ENCODE measurements around the gene METTL23.
A peak's percentile ranks its signal among the peaks of the same experiment; 100 is the strongest.

DNA sequence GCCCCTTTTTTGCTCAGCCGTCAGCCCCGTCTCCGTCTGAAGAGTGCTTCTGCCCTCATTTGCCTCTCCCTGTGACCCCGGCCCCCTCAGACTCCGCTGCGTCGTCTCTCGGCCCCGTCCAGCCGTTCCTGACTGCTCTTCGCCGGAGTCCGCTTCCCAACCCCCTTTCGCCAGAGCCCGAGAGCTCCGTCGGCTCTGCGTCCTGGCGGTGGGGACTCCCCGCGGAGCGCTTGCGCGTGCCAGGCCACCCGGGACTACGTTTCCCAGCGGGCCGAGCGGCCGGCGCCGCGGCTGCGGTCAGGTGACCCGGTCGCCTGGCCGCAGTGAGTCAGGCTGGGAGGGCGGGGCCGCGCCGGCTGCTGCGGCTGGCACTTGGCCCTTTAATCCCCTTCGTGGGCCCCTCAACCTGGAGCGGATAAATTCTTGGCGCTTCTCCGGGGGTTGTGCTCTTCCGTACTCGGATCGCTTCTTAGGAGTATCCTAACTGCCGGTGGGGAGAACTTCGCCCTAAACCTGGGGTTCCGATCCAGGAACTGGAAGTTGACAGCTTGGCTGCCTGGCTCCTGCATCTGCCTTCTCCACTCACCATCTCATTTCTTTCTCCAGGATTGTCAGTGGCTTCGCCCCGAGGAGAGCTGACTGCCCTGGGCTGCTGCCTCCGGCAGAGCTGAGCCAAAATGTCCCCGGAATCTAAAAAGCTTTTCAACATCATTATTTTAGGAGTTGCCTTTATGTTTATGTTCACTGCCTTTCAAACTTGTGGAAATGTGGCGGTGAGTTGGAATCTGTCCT, 11.2 kb downstream of the METTL23 start, which contains the start of gene MFSD11:
- peak; percentile 81 for TF ChIP-seq POLR2AphosphoS5 (IDR thresholded peaks at IDR 0.05; ENCODE audit: low read depth, low read length)
- TF ChIP-seq, protein P1, sequence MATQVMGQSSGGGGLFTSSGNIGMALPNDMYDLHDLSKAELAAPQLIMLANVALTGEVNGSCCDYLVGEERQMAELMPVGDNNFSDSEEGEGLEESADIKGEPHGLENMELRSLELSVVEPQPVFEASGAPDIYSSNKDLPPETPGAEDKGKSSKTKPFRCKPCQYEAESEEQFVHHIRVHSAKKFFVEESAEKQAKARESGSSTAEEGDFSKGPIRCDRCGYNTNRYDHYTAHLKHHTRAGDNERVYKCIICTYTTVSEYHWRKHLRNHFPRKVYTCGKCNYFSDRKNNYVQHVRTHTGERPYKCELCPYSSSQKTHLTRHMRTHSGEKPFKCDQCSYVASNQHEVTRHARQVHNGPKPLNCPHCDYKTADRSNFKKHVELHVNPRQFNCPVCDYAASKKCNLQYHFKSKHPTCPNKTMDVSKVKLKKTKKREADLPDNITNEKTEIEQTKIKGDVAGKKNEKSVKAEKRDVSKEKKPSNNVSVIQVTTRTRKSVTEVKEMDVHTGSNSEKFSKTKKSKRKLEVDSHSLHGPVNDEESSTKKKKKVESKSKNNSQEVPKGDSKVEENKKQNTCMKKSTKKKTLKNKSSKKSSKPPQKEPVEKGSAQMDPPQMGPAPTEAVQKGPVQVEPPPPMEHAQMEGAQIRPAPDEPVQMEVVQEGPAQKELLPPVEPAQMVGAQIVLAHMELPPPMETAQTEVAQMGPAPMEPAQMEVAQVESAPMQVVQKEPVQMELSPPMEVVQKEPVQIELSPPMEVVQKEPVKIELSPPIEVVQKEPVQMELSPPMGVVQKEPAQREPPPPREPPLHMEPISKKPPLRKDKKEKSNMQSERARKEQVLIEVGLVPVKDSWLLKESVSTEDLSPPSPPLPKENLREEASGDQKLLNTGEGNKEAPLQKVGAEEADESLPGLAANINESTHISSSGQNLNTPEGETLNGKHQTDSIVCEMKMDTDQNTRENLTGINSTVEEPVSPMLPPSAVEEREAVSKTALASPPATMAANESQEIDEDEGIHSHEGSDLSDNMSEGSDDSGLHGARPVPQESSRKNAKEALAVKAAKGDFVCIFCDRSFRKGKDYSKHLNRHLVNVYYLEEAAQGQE (IDR thresholded peaks at IDR 0.05; ENCODE audit: insufficient read depth in 1 of 2, low read depth in 2 of 2, low read length in 2 of 2), result 0 out of 4 replicates have a peak, but pooled peaks of 1 of the 2 experiments have one; percentile 24
- TF ChIP-seq SIN3A (IDR thresholded peaks at IDR 0.05; ENCODE audit: borderline replicate concordance, insufficient read depth, low read length), result peak; percentile 96; the same call in 1 of the 2 replicates
- TF ChIP-seq TAF1 (IDR thresholded peaks at IDR 0.05; ENCODE audit: borderline replicate concordance, insufficient read depth, low read length), result peak; percentile 38; the same call in 1 of the 2 replicates
- TF ChIP-seq FOXP2 (optimal IDR thresholded peaks at IDR 0.05; ENCODE audit: borderline replicate concordance, extremely low read depth, extremely low read length, insufficient read depth), result peak; percentile 49

Data from PFSK-1 (cell line).